KOPT-K1 (cell line): ENCODE measurements around the gene PBX4.

Source experiments
- H3K27ac ChIP-seq: fragments of 200-600 bp; sonication (generic); 2 replicates; pipeline ENCODE4 v1.5.1; 2016; ENCODE audit warnings: antibody characterized with exemption, mild to moderate bottlenecking, low read depth, low read length; ENCODE audit not compliant: poor library complexity, severe bottlenecking
- H3K36me3 ChIP-seq: fragments of 200-600 bp; sonication (generic); 2 replicates; pipeline ENCODE4 v1.5.1; 2017; ENCODE audit warnings: antibody characterized with exemption, mild to moderate bottlenecking, low read length, moderate library complexity; ENCODE audit not compliant: insufficient read depth
- H3K9me3 ChIP-seq: fragments of 200-600 bp; sonication (generic); 2 replicates; pipeline ENCODE4 v1.5.1; 2017; ENCODE audit warnings: antibody characterized with exemption, low read length, mild to moderate bottlenecking; ENCODE audit not compliant: insufficient read depth, poor library complexity, severe bottlenecking

Gene PBX4

DNA sequence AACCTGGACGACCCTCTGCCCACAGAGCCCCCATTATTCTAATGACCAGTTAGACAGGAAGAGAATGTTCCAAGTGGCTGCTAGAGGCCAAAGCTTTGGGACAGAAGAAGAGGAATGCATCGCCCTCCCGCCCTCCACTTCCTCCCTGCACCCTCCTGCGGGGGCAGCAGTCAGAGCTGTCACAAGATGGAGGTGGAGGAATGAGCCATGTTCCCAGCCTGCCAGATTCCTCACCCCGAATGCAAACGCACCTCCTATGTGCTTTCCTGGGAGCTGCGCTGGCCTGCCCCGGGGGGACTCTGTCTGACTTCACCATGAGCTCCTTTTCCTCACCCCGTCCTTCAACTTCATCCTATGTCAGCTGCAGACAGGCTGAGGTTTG is 88.1 kb downstream of the PBX4 start:
- H3K9me3 ChIP-seq: no peaks in the 10 kb centered on the region
- H3K27ac ChIP-seq: no peak overlapping the region
- H3K36me3 ChIP-seq: peaks cover 63% of the 10 kb centered on the region

DNA sequence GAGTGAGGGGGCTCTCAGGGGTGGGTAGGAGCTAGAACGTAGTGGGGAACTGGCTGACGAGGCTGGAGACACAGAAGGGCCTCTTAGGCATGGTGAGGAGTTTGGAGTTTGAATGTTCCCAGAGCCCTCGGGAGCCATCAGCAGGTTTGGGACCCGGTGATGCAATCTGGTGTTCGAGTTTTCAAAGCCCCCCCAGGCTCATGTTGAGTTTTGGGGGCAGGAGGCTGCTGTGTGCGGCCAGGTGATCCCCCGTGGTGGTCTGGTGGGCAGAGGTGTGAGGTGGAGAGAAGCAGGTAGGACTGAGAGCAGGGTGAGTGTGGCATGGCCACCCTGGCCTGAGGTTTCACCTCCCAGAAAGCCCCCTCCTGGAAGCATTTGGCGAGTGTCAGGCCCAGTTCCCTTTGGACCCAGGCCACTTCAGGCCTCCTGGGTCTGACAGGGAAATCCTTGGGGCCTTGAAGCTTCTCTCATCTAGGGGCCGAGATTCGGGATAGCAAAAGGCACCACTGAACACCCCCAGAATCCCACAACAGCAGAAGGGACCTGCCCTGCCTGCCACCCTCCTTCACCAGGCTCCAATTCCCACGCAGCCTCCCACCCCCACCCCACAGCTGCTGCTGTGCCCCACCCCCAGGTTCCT is 88.6 kb downstream of the PBX4 start:
- H3K27ac ChIP-seq: no peak overlapping the region
- peaks cover 68% of the 10 kb centered on the region for H3K36me3 ChIP-seq
- H3K9me3 ChIP-seq: no peaks in the 10 kb centered on the region

DNA sequence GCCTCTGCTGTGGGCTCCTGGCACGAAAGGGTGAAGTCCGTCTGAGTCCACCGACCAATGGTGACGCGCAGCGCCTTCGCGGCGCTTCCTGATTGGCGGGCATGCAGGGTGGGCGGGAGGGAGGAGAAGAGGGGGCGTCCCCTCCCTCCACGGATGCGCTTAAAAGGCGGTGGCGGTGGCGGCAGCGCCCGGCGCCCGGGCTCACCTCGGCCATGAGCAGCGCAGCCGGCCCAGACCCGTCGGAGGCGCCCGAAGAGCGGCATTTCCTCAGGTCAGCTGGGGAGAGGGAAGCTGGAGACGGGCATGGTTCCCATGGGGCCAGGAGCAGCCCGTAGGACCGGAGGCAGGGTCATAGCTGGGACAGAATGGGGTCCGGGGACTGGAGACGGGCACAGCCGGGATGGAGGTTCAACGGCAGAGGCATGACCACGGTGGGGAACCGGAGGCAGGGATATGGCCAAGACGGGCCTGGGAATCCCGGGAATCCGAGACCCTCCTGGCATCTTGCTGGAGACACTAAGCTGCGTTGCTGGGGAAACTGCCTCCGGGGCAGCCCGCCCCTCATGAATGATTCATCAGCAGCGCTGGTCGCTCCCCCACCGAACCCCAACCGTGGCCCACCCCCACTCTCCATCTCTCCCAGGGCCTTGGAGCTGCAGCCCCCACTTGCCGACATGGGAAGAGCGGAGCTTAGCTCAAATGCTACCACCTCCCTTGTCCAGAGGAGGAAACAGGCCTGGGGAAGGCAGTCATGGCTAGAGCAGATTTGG is 89.6 kb downstream of the PBX4 start, which contains the start of gene YJEFN3:
YJEFN3 (plus strand) TSS at position 191 of the 770 bp plus-strand sequence; CDS start at position 213, 22 bp downstream.
- H3K27ac ChIP-seq: no peak within 1 kb of the TSS
- peaks cover 78% of the 10 kb centered on the region for H3K36me3 ChIP-seq
- H3K9me3 ChIP-seq: no peaks in the 10 kb centered on the region

DNA sequence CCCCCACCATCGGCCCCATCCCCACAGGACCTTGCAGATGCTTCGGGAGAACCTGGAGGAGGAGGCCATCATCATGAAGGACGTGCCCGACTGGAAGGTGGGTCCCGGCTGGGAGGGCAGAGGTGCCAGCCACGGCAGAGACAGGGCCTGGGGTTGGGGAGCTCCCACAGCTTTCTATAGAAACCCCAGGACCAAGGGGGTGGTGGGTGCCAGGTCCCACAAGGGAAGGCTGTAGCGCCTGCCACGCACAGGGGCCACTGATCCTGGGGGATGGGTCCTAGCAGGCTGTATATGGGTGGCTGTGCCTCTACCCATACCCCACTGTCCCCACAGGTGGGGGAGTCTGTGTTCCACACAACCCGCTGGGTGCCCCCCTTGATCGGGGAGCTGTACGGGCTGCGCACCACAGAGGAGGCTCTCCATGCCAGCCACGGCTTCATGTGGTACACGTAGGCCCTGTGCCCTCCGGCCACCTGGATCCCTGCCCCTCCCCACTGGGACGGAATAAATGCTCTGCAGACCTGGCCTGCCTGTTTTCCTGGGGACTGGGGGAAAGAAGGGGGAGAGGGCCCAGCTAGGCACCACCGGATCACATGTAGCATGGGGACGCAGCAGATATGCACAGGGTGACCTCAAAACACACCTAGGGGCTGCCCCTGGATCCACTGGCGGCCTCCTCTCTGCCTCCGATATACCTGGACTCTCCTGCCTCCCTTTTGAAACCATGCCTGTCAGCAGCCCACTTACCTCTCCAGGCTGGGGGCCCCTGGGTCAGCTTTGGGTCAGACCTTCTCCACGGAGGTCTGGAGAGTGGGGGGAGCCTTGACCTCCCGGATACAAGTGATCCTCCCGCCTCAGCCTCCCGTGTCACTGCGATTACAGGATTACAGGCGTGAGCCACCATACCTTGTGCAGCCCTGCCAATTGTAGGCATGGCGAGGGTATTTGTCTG is 90.5 kb downstream of the PBX4 start:
- Histone ChIP-seq H3K9me3 (no peaks in the 10 kb centered on the region), H3K27ac (no peak overlapping the region), H3K36me3 (peaks cover 84% of the 10 kb centered on the region)

DNA sequence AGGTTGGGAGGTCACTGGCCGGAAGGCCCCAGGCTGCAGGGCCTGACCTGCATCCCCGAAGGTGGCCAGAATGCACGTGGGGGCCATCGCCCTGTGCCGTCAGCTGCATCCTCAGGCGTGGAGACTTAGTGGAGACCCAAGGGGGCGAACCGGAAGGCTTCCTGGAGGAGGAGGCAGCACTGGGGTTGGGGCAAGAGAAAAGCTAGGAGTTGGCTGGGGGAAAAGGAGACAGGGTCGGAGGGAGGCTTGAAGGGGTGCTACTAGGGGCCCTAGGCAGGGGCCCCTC is 91.2 kb downstream of the PBX4 start:
- Histone ChIP-seq H3K9me3 (no peaks in the 10 kb centered on the region), H3K36me3 (peaks cover 89% of the 10 kb centered on the region), H3K27ac (no peak overlapping the region)

DNA sequence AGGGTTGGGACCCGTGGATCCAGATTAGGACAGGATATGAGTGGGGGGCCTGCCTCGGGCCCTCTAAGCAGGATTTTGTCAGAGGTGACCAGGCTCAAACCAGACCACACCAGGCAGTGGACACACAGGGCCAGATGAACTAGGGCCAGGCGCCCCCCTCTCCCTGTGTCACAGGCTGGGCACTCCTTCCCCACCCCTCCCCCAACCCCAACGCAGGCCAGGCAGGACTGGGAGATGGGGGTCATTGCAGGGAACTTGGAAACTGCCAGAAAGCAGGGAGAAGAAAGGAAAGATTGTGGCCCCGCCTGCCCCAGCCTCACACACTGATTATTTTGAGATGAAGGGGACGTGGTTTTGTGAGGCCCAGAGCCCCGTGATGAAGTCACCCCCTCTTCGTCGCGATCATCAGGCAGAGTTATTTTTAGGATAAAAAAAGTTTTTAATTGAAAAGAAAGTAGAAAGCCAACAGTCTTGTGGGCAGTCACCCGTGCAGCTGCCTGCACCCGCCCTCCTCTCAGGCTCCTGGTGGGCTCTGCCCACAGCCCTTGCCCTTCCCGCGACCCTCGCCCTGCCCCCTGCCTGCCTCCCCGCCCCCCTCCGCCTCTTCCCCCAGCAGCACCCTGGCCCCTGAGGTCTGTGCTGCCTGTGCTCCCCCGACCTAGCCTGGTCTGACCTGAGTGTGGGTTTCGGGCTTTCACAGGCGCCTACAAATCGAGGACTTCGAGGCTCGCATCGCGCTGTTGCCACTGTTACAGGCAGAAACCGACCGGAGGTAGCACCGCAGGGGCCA is 91.7 kb downstream of the PBX4 start:
- Histone ChIP-seq H3K36me3 (peaks cover 86% of the 10 kb centered on the region), H3K9me3 (no peaks in the 10 kb centered on the region), H3K27ac (peak overlapping the region; percentile 45)

DNA sequence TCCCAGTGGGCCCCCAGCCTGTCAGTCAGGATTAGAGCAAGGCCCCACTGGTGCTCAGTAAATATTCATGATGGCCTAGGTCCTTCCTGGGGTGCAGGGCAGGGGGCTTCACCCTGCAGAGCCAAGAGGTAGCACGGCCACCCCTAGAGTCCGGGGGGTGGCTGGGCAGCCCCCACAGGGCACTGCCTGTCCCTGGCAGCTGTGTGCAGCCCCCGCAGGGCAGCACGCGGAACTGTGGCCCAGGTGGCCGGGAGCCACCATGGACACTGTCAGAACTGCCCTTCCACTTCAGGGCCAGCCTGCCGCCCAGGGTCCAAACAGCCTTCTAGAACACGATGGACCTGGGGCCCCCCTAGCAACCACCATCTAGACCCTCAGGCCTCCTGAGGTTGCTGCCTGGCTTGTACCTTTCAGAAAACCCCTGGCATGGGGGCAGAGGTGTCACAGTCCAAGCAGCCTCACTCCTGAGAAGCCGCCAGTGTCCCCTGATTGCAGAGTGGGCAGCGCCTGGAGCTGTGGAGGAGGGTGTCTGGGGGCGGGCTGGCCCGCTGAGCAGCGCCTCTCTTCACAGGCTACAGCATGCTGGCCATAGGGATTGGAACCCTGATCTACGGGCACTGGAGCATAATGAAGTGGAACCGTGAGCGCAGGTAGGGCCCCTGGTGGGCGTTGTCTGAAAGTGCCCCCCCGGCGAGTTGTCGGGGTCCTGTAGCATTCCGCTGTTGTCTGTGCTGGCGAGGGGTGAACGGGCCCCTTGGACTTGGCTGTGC is 92.7 kb downstream of the PBX4 start:
- peak overlapping the region; percentile 45 for H3K27ac ChIP-seq
- H3K36me3 ChIP-seq: peaks cover 77% of the 10 kb centered on the region
- H3K9me3 ChIP-seq: no peaks in the 10 kb centered on the region

DNA sequence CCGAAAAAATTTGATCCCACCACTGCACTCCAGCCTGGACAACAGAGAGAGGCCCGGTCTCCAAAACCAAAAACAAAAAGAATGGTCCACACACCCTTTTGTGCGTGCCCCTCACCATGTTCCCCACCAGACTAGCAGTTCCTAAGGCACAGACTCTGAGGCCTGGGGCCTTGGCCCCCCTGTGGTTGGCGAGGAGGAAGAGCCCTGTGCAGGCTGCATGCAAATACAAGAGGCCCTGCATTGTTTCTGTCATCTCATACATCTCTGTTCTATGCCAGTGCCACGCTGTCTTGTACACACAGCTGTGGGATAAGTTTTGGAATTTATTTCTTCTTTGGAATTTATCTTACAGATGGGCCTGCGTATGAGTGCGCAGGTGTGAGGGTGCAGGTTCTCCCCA is 94.4 kb downstream of the PBX4 start:
- Histone ChIP-seq H3K36me3 (peaks cover 78% of the 10 kb centered on the region), H3K9me3 (no peaks in the 10 kb centered on the region), H3K27ac (peak overlapping the region; percentile 58)

DNA sequence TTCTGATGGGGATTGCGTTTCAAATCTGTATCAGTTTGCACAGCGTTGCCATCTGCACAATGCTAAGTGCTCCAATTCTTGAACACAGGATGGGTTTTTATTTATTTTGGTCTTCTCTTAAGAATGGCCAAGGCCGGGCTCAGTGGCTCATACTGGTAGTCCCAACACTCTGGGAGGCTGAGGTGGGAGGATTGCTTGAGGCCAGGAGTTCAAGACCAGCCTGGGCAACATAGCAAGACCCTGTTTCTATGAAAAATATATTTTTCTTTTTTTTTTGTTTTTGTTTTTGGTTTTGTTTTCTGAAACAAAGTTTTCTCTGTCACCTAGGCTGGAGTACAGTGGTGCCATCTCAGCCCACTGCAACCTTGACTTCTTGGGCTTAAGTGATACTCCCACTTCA is 95.3 kb downstream of the PBX4 start:
- no peaks in the 10 kb centered on the region for H3K9me3 ChIP-seq
- H3K27ac ChIP-seq: no peak overlapping the region
- H3K36me3 ChIP-seq: peaks cover 71% of the 10 kb centered on the region

DNA sequence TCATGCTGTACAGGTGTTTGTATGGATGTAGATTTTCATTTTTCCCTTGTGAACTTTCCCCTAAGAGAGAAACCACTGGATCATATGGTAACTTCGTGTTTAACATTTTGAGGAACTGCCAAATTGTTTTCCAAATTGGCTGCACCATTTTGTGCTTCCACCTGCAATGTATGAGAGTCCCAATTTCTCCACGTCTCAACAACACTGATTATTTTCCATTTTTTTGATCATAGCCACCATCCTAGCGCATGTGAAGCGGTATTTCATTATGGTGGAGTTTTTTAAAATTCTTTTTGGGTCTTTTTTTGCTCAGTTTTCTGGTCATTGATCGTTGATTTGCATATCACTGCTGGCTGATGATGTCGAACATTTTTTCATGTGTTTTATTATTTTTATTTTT is 97.5 kb downstream of the PBX4 start:
- no peak overlapping the region for H3K27ac ChIP-seq
- H3K36me3 ChIP-seq: peaks cover 51% of the 10 kb centered on the region
- no peaks in the 10 kb centered on the region for H3K9me3 ChIP-seq

DNA sequence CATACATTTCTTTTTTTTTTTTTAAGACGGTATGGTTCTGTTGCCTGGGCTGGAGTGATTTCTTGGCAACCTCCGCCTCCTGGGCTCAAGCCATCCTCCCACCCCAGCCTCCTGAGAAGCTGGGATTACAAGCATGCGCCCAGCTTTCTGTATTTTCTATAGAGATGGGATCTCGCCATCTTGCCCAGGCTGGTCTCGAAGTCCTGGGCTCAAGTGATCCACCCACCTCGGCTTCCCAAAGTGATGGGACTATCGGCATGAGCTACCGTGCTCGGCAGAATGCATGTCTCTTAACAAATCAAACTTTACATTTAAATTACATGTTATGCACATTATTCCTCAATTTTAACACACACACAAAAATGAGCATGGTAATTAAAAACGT is 101.3 kb downstream of the PBX4 start:
- H3K36me3 ChIP-seq: peaks cover 19% of the 10 kb centered on the region
- H3K27ac ChIP-seq: peak overlapping the region; percentile 88
- no peaks in the 10 kb centered on the region for H3K9me3 ChIP-seq

DNA sequence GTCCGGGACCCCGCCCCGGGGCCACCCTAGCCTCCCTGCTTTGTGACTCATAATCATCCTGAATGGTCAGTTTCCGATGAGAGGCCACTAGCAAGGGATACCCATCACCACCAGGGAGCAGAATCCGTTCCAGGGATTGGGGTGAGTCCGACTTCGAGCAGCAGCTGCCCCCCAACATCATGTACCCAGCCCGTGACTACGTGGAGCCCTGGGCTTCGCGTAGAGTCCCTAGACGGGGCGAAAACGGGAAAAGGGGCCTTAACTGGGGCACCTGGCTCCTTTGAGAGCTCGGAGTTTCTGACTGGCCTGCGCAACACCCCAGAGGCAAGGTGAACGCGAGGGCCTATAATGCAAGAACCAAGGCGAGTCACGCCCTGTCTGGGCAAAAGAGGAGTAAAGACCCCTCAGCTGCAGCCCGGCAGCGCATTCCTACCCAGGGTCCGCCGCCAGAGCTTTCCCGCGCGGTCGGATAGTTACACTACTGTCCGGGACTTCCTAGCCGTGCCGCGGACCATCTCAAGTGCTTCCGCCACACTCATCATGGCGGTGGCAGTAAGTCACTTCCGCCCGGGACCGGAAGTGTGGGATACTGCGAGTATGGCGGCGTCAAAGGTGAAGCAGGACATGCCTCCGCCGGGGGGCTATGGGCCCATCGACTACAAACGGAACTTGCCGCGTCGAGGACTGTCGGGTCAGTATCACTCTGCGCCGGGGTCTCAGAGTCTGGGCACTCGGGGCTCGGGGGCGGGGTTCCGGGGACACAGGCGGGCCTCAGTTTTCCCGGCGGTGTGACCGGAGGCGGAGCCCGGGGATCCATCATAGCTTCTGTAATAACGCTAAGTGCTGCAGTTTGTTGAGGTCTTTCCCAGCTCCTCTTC is 102.6 kb downstream of the PBX4 start, which contains the start of gene NDUFA13:
NDUFA13 (plus strand) TSS at position 584 of the 878 bp plus-strand sequence; CDS start at position 598, 14 bp downstream.
- Histone ChIP-seq H3K36me3 (peaks cover 19% of the 10 kb centered on the region), H3K9me3 (no peaks in the 10 kb centered on the region), H3K27ac (peak within 1 kb of the TSS; percentile 88)

DNA sequence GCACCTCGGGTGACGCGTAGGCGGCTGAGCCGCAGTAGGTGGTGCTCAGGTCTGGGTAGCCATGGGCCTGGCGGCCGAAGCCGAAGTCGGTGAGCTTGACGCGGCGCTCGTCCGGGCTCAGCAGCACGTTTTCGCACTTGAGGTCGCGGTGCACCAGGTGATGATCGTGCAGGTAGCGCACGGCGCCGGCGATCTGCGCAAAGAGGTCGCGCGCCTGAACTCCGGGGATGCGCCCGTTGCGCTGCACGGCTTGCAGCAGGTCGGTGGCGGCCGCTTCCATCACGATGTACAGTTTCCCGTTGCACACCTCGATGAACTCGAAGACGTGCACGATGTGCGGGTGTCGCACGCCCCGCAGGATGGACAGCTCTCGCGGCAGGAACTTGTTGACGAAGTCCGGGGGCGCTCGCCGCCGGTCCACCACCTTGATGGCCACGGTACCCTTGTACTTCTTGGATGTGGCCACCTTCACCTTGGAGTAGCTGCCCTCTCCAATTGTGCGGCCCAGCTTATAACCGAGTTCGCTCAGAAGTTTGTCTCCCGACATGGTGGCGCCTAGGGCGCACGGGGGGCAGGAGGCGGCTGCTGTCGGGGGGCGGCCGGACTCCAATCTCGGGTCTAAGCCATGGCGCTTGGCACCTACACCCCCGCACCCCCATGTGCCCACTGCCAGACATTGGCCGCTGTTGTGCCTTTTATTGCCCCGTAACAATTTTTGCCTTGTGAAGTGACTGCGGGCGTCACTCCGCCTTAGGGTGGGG is 103.4 kb downstream of the PBX4 start, which contains the start of gene TSSK6:
TSSK6 (minus strand) TSS at position 668 of the 761 bp plus-strand sequence; CDS start at position 547, 121 bp downstream.
- Histone ChIP-seq H3K9me3 (no peaks in the 10 kb centered on the region), H3K27ac (peak within 1 kb of the TSS; percentile 88), H3K36me3 (peaks cover 12% of the 10 kb centered on the region)
